Activated CD4-positive, alpha-beta T cell treated with anti-CD3 and anti-CD28 coated beads, Interleukin-2, amount 50 U/mL, for 4 hours (primary cell): ENCODE data around the gene MEGF6.
"Not testable (repeated sequence)": the region's sequence is repeated elsewhere in the genome, so short reads cannot be mapped to it uniquely, and the experiment has no call there.

Source experiments
- DNase-seq, 2 experiments: peaks; one replicate each; pipeline ENCODE4 v3.0.0-alpha.2; 2020

The MEGF6 gene

GRCh38 chr1:3626025-3626424, 14.7 kb upstream of the MEGF6 start:
- DNase-seq: no peak

GRCh38 chr1:3625151-3625907, 14.0 kb upstream of the MEGF6 start:
- DNase-seq: no peak

GRCh38 chr1:3624200-3625136, 13.2 kb upstream of the MEGF6 start, which contains the start of gene TPRG1L:
Gene TPRG1L (plus strand): TSS chr1:3625015. CDS start chr1:3625073, 58 bp downstream.
- DNase-seq: peak; percentile 97

- DNase-seq: no peak
These were observed 12.3 kb upstream of the MEGF6 start for GRCh38 chr1:3623441-3624199.

GRCh38 chr1:3622102-3622501, 10.8 kb upstream of the MEGF6 start:
- DNase-seq: not testable (repeated sequence)

- DNase-seq: not testable (repeated sequence)
These were observed 9.9 kb upstream of the MEGF6 start for GRCh38 chr1:3621151-3621671.

- DNase-seq: no peak
These were observed 9.4 kb upstream of the MEGF6 start for GRCh38 chr1:3620708-3621107.

GRCh38 chr1:3618881-3619671, 7.8 kb upstream of the MEGF6 start:
- peak; percentile 66 to 71 for DNase-seq

GRCh38 chr1:3618531-3618880, 7.2 kb upstream of the MEGF6 start:
- DNase-seq: no peak

- no peak for DNase-seq
These were observed 6.6 kb upstream of the MEGF6 start for GRCh38 chr1:3617806-3618345.

- DNase-seq: no peak
These were observed 5.6 kb upstream of the MEGF6 start for GRCh38 chr1:3616861-3617260.

- DNase-seq: no peak
These were observed 3.7 kb upstream of the MEGF6 start for GRCh38 chr1:3614755-3615742.

GRCh38 chr1:3612123-3612522, 815 bp upstream of the MEGF6 start:
- no peak for DNase-seq

- DNase-seq: no peak
These were observed 660 bp downstream of the MEGF6 start for GRCh38 chr1:3610527-3611169.

GRCh38 chr1:3609769-3610526, 1.4 kb downstream of the MEGF6 start:
- DNase-seq: no peak

GRCh38 chr1:3609016-3609768, 2.1 kb downstream of the MEGF6 start:
- DNase-seq: no peak

GRCh38 chr1:3608154-3608553, 3.2 kb downstream of the MEGF6 start:
- DNase-seq: no peak

- DNase-seq: no peak
These were observed 3.6 kb downstream of the MEGF6 start for GRCh38 chr1:3607703-3608065.
